ENCODE measurements around the gene SEPTIN12.

GRCh38 chr16:4747906-4748681 lies 40.1 kb downstream of the SEPTIN12 start:
- TF ChIP-seq CTCF (conservative IDR thresholded peaks at IDR 0.05; ENCODE audit: low read depth in 2 of 2) (no peak), EZH2 (IDR thresholded peaks at IDR 0.05; ENCODE audit: low read depth, unreplicated experiment) (no peak), EZH2phosphoT487 (IDR thresholded peaks at IDR 0.05; ENCODE audit: unreplicated experiment) (no peak), REST (IDR thresholded peaks at IDR 0.05; ENCODE audit: unreplicated experiment) (no peak), POLR2AphosphoS5 (IDR thresholded peaks at IDR 0.05; ENCODE audit: low read depth) (no peak), ZNF462 (CRISPR knock-in tag; IDR thresholded peaks at IDR 0.05) (no peak), CREB1 (CRISPR knock-in tag; IDR thresholded peaks at IDR 0.05; ENCODE audit: low read depth) (no peak), ETS1 (IDR thresholded peaks at IDR 0.05) (no peak), JUNB (IDR thresholded peaks at IDR 0.05; ENCODE audit: unreplicated experiment) (no peak), STAT1 (IDR thresholded peaks at IDR 0.05; ENCODE audit: unreplicated experiment) (no peak), ZNF331 (CRISPR knock-in tag; IDR thresholded peaks at IDR 0.05; ENCODE audit: low read depth) (no peak), NANOG (IDR thresholded peaks at IDR 0.05; ENCODE audit: borderline replicate concordance) (no peak), ZNF114 (CRISPR knock-in tag; IDR thresholded peaks at IDR 0.05) (no peak)
